Measurements from ENCODE around the gene FOXM1.

FOXM1 gene

DNA sequence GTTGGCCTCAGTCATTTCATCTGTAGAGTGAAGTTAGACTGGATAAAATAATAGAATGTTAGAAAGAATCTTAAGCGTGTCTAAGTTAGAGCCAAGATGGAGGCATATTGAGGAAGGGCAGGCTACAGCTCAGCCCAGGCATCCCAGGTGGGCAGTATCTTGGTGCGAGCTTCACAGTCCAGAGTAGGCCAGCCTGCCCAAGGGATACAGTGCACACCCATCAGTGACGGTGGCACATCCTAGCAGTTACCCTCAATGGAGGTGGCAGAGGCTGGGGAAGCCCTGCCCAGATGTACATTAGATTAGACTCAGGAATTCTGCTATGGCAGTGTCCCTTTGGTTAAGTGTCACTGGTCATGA, 35.2 kb upstream of the FOXM1 start:
- ChIA-PET POLR2A (interaction anchor here (0.9 kb wide), 1 partner anchor 12 kb away, joined by 3 read pairs; no protein-coding TSS in a partner anchor), CTCF (interaction anchor here (1.3 to 2.5 kb wide), 2 partner anchors 12 to 33 kb away, joined by 6 to 10 read pairs; no protein-coding TSS in a partner anchor)
- TF ChIP-seq, protein P1, sequence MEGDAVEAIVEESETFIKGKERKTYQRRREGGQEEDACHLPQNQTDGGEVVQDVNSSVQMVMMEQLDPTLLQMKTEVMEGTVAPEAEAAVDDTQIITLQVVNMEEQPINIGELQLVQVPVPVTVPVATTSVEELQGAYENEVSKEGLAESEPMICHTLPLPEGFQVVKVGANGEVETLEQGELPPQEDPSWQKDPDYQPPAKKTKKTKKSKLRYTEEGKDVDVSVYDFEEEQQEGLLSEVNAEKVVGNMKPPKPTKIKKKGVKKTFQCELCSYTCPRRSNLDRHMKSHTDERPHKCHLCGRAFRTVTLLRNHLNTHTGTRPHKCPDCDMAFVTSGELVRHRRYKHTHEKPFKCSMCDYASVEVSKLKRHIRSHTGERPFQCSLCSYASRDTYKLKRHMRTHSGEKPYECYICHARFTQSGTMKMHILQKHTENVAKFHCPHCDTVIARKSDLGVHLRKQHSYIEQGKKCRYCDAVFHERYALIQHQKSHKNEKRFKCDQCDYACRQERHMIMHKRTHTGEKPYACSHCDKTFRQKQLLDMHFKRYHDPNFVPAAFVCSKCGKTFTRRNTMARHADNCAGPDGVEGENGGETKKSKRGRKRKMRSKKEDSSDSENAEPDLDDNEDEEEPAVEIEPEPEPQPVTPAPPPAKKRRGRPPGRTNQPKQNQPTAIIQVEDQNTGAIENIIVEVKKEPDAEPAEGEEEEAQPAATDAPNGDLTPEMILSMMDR (IDR thresholded peaks at IDR 0.05; ENCODE audit: control extremely low read depth, extremely low read depth, low read depth, missing control alignments): no peak
- DNase-seq (ENCODE audit: extremely low spot score): no peak

- ChIA-PET POLR2A (no interaction called here), CTCF (no interaction called here)
- TF ChIP-seq, protein P1 (IDR thresholded peaks at IDR 0.05; ENCODE audit: control extremely low read depth, extremely low read depth, low read depth, missing control alignments): no peak
- no peak for DNase-seq (ENCODE audit: extremely low spot score)
These were observed 27.3 kb upstream of the FOXM1 start for GRCh38 chr12:2904260-2904659.

- no peak for DNase-seq (ENCODE audit: extremely low spot score)
- TF ChIP-seq, protein P1 (IDR thresholded peaks at IDR 0.05; ENCODE audit: control extremely low read depth, extremely low read depth, low read depth, missing control alignments): no peak
- CTCF ChIA-PET: no interaction called here
- POLR2A ChIA-PET: no interaction called here
These were observed 25.4 kb upstream of the FOXM1 start for GRCh38 chr12:2902272-2902880.

GRCh38 chr12:2900642-2901041, 23.7 kb upstream of the FOXM1 start:
- POLR2A ChIA-PET: interaction anchor here (1.1 kb wide), 1 partner anchor 11 kb away, joined by 3 read pairs; no protein-coding TSS in a partner anchor
- TF ChIP-seq, protein P1 (IDR thresholded peaks at IDR 0.05; ENCODE audit: control extremely low read depth, extremely low read depth, low read depth, missing control alignments): no peak
- no peak for DNase-seq (ENCODE audit: extremely low spot score)
- CTCF ChIA-PET: interaction anchor here (1.7 to 1.8 kb wide), 2 partner anchors 10 to 11 kb away, joined by 6 read pairs; no protein-coding TSS in a partner anchor

DNA sequence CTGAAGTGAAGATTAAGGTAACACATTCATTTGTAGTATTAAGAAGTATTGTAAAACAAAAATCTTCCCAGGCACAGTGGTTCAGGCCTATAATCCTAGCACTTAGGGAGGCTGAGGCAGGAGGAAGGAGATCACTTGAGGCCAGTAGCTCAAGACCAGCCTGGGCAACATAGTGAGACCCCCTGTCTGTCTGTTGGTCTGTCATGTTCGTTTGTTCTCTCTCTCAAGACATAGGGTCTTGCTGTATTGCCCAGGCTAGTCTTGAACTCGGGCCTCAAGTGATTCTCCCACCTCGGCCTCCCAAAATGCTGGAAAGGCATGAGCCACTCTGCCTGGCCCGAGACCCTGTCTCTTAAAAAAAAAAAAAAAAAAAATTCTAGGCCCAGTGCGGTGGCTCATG, 20.4 kb upstream of the FOXM1 start:
- CTCF ChIA-PET: no interaction called here
- TF ChIP-seq, protein P1 (IDR thresholded peaks at IDR 0.05; ENCODE audit: control extremely low read depth, extremely low read depth, low read depth, missing control alignments): no peak
- POLR2A ChIA-PET: no interaction called here
- no peak for DNase-seq (ENCODE audit: extremely low spot score)

DNA sequence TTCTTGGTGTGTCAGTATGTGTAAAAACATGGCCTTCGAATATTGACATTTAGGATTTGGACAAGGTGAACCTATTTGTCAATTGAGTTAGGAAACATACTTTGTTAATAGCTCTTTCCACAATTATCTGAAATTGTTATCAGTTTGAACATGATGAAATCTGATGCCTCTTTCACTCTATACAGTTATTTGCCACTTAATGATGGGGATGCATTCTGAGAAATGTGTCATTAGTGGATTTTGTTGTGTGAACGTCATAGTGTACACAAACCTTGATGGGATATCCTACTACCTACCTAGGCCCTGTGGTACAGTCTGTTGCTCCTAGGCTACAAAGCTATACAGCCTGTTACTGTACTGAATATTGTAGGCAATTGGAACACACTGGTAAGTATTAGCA, 18.5 kb upstream of the FOXM1 start:
- TF ChIP-seq, protein P1 (IDR thresholded peaks at IDR 0.05; ENCODE audit: control extremely low read depth, extremely low read depth, low read depth, missing control alignments): no peak
- no peak for DNase-seq (ENCODE audit: extremely low spot score)
- POLR2A ChIA-PET: no interaction called here

More for the DNA sequence above, 18.5 kb upstream of the FOXM1 start:
- CTCF ChIA-PET: interaction anchor here (2.3 kb wide), 1 partner anchor 11 kb away, joined by 11 read pairs; no protein-coding TSS in a partner anchor

Data from GM10248 (cell line).